GM04504 (cell line): Measurements from ENCODE around the gene TXNIP.

Source experiments
- DNase-seq: peaks from one replicate; pipeline ENCODE4 v3.0.0-alpha.2; 2012; ENCODE audit warnings: low read depth

TXNIP gene

GRCh38 chr1:145985129-145985501 lies 11.3 kb downstream of the TXNIP start:
- no peak for DNase-seq

DNA sequence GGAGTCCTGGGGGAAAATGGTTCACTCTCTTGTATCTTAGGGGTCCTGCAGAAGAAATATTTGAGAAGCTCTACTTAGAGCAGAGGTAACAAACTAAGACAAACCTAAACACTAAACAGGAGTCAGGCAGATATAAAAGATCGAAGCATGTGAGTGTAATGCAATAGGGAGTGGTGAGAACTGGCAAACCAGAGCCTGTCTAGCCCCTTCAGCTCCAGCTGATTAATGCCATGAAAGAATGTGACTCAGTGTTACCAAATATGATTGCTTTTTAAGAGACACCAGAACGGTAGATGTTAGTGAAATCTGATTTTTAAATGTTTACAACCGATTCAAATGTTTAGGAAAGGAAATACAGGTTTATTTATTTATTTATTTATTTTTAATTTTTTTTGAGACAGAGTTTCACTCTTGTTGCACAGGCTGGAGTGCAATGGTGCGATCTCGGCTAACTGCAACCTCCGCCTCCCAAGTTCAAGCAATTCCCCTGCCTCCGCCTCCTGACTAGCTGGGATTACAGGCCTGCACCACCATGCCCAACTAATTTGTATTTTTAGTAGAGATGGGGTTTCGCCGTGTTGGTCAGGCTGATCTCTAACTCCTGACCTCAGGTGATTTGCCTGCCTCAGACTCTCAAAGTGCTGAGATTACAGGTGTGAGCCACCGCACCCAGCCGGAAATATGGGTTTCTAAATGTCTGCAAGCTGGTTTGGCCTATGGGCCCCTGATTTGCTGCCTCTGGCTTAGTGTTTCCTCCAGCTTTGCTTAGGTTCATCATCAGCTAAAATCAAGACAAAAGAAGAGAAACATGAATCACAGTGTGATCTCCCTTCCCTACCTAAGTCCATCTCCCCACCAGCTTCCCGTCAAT lies 12.2 kb downstream of the TXNIP start:
- no peak for DNase-seq

- DNase-seq = no peak
Observed at GRCh38 chr1:145983206-145983675, 13.1 kb downstream of the TXNIP start.

- DNase-seq = no peak
Observed at GRCh38 chr1:145982010-145982723, 14.2 kb downstream of the TXNIP start.

- no peak for DNase-seq
Observed at GRCh38 chr1:145980457-145980994, 15.9 kb downstream of the TXNIP start.

- DNase-seq = no peak
Observed at GRCh38 chr1:145979746-145980456, 16.5 kb downstream of the TXNIP start.

GRCh38 chr1:145978854-145979745 lies 17.3 kb downstream of the TXNIP start:
- peak; percentile 100 for DNase-seq

DNA sequence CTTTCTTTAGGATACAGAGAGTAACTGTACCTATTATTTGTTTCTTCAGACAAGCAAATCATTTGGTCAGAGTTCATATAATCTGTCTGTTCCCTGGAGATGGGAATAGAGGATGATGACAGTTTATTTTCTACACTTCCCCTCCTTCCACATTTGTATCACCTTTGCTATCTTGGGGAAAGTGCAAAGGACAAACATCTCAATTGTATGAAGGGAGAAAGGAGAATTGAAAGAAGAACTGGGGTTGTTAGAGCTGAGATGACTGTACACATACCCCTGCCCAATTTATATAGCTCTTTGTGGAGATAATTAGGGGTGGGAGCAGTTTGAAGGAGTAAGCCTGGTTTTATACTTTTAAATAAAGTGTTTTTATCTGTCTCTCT lies 17.9 kb downstream of the TXNIP start:
- DNase-seq = no peak

GRCh38 chr1:145977486-145978470 lies 18.6 kb downstream of the TXNIP start:
- DNase-seq = no peak

DNA sequence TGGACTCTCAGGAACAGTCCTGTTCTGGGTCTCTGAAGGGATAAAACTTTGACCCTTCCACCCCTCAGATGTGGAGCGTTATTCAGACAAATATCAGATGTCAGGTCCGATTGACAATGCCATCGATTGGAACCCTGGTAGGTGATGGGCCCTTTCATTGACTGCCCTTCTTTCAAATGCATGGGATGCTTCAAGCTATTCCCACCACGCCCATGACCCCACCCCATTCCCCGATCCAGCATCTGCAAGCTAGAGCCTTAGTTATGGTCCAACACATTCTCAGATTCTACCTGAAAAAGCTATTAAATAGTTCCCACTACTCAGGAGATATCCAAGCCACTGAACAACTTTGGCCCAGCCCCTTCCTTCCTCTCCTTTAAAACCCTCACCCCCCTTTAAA lies 19.4 kb downstream of the TXNIP start:
- no peak for DNase-seq

DNA sequence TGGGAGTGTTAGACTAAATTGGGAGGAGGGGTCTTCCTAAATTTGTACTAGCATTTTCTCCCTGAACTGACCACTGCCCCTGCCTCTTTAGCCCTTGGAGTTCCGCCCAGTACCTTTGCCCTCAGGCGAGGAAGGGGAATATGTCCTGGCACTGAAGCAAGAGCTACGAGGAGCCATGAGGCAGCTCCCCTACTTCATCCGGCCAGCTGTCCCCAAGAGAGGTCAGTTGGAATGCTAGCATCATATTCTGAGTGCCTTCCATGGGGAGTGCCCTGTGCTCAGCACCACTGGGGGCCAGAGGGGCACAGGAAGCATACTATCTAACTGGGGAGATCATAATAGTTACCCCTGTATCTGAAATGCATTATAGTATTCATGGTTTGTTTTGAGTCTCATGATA lies 21.2 kb downstream of the TXNIP start:
- DNase-seq = no peak

- DNase-seq = no peak
Observed at GRCh38 chr1:145974721-145975120, 21.7 kb downstream of the TXNIP start.

- DNase-seq = no peak
Observed at GRCh38 chr1:145972580-145972979, 23.8 kb downstream of the TXNIP start.

- DNase-seq = no peak
Observed at GRCh38 chr1:145967288-145967687, 29.1 kb downstream of the TXNIP start.

- DNase-seq = no peak
Observed at GRCh38 chr1:145965119-145965744, 31.1 kb downstream of the TXNIP start.

GRCh38 chr1:145964328-145965118 lies 31.9 kb downstream of the TXNIP start, which contains the start of the genes ANKRD34A and POLR3GL:
Gene ANKRD34A (minus strand): TSS chr1:145964575. CDS start chr1:145961759, 2,816 bp downstream.
Gene POLR3GL (plus strand): TSS chr1:145964690. CDS start chr1:145974866, 10,176 bp downstream.
- peak; percentile 80 for DNase-seq

GRCh38 chr1:145963265-145964019 lies 32.9 kb downstream of the TXNIP start:
- DNase-seq = no peak
